ENCODE results near the gene CACNA1A.
A peak's percentile ranks its signal among the peaks of the same experiment; 100 is the strongest.

- TF ChIP-seq EP300 (IDR thresholded peaks at IDR 0.05) (peak; percentile 63 to 74; a peak in 3 of 5 replicates), CTCF (IDR thresholded peaks at IDR 0.05) (no peak), REST (IDR thresholded peaks at IDR 0.05) (no peak), NR3C1 (IDR thresholded peaks at IDR 0.05) (no peak), BHLHE40 (IDR thresholded peaks at IDR 0.05; ENCODE audit: low read depth, low read length) (no peak), JUNB (IDR thresholded peaks at IDR 0.05) (no peak), PBX3 (IDR thresholded peaks at IDR 0.05) (no peak; the same call in 1 of the 2 replicates), ZC3H11A (IDR thresholded peaks at IDR 0.05) (no peak), HDAC2 (IDR thresholded peaks at IDR 0.05) (no peak)
These were observed 342.5 kb downstream of the CACNA1A start for GRCh38 chr19:13163609-13164342.
